GM18517 (cell line): ENCODE measurements around the gene TECPR1.
A peak's percentile ranks its signal among the peaks of the same experiment; 100 is the strongest.

Experiments used
- ATAC-seq: cut with Tn5 transposase; IDR thresholded peaks from one replicate; pipeline ENCODE4 v1.9.1; 2021; ENCODE audit warnings: mild to moderate bottlenecking, moderate library complexity; ENCODE audit not compliant: unreplicated experiment

The TECPR1 gene

GRCh38 chr7:98211676-98212531 is 40.1 kb downstream of the TECPR1 start:
- no peak for ATAC-seq

DNA sequence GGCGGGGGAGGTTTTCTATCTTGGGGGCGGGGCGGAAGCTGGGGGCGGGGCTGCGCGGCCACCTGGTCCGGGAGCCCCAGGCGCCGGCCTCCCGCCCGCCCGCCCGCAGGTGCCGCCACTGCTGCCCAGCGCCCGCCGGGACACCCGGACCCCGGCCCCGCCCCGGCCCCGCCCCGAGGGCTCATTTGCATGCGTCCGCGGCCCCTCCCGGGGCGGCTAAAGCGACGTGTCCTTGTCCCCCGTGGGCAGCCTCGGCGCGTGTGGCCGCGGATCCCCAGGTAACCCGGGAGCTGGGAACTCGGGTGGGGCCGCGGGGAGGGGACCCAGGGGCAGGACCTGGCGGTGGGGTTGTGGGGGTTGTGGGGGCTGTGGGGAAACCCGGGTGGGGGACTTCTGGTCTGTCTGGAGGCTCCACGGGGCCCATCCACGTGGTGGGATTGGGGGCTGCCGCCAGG is 40.8 kb downstream of the TECPR1 start, which contains the start of gene BHLHA15:
TSS of gene BHLHA15 (plus strand) at position 219 of the 455 bp plus-strand sequence. CDS start 871 bp downstream, outside the sequence.
- ATAC-seq, result no peak

- no peak for ATAC-seq
Observed at GRCh38 chr7:98210513-98211220, 41.4 kb downstream of the TECPR1 start.

DNA sequence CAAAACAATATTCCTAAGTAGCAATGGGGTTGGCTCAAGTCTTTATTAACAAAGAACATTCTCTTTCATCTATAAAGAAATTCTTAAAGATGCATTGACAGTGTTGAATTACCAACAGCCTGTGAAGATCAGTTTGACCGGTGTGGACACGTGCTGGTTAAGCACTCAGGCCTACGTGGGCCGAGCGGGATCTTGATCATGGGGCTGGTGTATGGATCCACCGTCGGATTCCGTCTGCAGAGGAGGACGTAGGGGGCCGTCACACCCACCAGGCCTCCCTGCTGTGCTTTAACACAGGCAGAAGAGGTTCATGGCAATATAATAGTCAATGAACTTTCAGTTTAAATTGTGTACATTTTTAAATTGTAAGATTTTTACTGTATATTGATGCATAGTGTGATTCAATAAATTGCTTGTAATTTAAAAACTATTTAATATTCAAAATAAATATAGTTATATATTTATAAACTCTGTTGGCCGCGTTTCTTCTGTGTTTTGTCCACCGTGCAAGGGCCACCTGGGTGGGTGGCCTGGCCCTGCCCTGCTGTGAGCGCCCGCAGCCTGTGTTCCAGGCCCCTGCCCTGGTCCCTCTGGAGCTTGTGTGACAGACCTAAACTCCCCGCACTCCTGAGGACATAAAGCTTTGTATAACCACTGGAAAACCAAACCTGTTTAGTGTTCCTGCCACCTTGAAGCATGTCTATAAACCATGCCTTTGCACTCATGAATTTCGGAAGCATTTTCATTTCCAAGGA is 42.7 kb downstream of the TECPR1 start:
- ATAC-seq, result no peak

- ATAC-seq, result no peak
Observed at GRCh38 chr7:98206451-98207330, 45.3 kb downstream of the TECPR1 start.

GRCh38 chr7:98205162-98205845 is 46.7 kb downstream of the TECPR1 start:
- ATAC-seq, result no peak

GRCh38 chr7:98204670-98205069 is 47.4 kb downstream of the TECPR1 start:
- ATAC-seq, result no peak

GRCh38 chr7:98203964-98204605 is 47.9 kb downstream of the TECPR1 start:
- ATAC-seq, result no peak

- no peak for ATAC-seq
Observed at GRCh38 chr7:98203261-98203963, 48.6 kb downstream of the TECPR1 start.

DNA sequence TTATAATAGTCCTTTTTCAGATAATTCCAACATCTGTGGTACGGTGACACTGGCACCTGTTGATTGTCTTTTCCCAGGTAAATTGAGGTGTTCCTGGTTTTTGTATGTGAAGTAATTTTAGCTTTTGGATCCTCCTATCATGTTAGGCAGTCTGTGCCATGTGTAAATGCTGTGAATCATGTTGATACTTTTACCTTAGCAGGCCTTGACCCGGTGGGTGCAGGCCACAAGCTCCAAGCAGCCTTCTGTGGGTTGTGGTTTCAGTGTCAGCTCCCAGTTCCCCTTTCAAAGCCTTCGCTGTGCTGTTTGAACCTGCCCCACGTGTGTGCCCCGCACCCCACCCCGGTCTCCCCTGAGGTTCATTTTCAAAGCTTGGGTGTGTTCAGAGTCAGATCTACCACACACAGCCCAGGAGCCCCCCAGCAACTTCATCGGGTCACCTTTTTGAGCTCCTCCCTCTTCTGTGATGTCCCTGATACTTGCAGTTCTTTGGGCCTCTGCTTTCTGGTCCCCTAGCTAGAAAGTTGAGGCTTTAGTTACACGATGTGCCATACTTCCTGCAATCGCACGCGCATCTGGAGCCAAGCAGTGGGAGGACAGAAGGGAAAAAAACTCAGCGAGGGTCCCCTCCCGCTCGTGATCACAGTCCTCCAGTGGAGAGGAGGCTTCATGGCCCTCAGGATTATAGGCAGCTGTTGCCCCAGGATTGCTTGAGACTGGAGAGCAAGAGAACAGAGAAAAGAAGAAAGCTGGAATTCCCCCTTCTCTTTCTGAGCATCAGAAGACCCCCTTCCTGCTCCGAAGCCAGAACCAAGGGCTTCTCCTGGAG is 49.5 kb downstream of the TECPR1 start:
- ATAC-seq, result peak; percentile 95

DNA sequence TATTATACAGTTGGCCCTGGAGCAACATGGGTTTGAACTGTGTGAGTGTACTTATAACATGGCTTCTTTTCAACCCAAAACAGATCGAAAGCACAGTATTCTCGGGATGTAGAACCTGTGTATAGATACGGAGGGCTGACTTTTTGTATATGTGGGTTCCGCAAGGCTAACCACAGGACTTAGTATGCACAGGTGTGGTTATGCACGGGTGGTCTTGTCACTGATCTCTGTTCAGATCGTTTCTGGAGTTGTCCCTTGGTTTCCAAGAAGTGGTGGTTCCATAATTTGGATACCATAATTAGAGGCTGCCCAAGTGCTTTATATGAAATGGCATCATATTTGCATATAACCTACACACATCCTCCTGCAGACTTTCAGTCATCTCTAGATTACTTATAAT is 51.7 kb downstream of the TECPR1 start:
- ATAC-seq, result peak; percentile 56

DNA sequence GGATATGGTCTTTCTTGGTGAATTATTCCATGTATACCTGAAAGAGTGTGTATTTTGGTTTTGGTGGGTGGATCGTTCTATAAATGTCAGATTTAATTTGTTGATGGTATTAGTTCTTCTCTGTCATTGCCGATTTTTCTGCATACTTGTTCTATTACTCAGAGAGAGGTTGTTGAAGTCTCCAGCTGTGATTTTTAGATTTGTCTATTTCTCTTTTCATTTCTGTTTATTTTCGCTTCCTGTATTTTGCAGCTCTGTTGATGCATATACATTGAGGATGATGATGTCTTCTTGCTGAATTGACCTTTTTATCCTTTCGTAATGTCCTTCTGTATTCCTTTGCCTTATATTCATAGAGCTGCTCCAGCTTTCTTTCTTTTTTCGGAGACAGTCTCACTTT is 52.9 kb downstream of the TECPR1 start:
- ATAC-seq, result no peak

- ATAC-seq, result no peak
Observed at GRCh38 chr7:98196706-98197605, 55.1 kb downstream of the TECPR1 start.

- ATAC-seq, result no peak
Observed at GRCh38 chr7:98194672-98195457, 57.2 kb downstream of the TECPR1 start.

- no peak for ATAC-seq
Observed at GRCh38 chr7:98194186-98194585, 57.8 kb downstream of the TECPR1 start.
